Duodenal mucosa (tissue), 2 donors: ENCODE results near the gene MAP1LC3B.
A peak's percentile ranks its signal among the peaks of the same experiment; 100 is the strongest.
"Not testable (repeated sequence)": the region's sequence is repeated elsewhere in the genome, so short reads cannot be mapped to it uniquely, and the experiment has no call there.

ENCODE experiments used
- H3K27ac ChIP-seq: one replicate; pipeline ENCODE4 v1.7.0; 2013; ENCODE audit warnings: low read depth, low read length
- H3K27me3 ChIP-seq, 2 donors: one replicate each; pipeline ENCODE4 v1.7.0; 2013; ENCODE audit warnings: low read length in 2 of 2, control low read depth in 1 of 2; ENCODE audit not compliant: insufficient read depth in 2 of 2, control insufficient read depth in 1 of 2
- H3K36me3 ChIP-seq, 2 donors: one replicate each; pipeline ENCODE4 v1.7.0; 2013; ENCODE audit warnings: low read length in 2 of 2, control low read depth in 1 of 2; ENCODE audit not compliant: insufficient read depth in 2 of 2, control insufficient read depth in 1 of 2
- H3K4me1 ChIP-seq, 2 donors: one replicate each; pipeline ENCODE4 v1.7.0; 2013; ENCODE audit warnings: low read length in 2 of 2, control low read depth in 1 of 2; ENCODE audit not compliant: insufficient read depth in 2 of 2, control insufficient read depth in 1 of 2
- H3K4me3 ChIP-seq, 2 donors: one replicate each; pipeline ENCODE4 v1.7.0; 2013; ENCODE audit warnings: low read length in 2 of 2, low read depth in 1 of 2
- H3K9ac ChIP-seq, 2 donors: one replicate each; pipeline ENCODE4 v1.7.0; 2013; ENCODE audit warnings: low read length in 2 of 2, low read depth in 1 of 2
- H3K9me3 ChIP-seq, 2 donors: one replicate each; pipeline ENCODE4 v1.7.0; 2013; ENCODE audit warnings: low read length in 2 of 2, control low read depth in 1 of 2; ENCODE audit not compliant: control insufficient read depth in 1 of 2

The MAP1LC3B gene

GRCh38 chr16:87380403-87380802, 11.7 kb upstream of the MAP1LC3B start:
- H3K27ac ChIP-seq: no peak overlapping the region
- peaks cover 31 to 32% of the 10 kb centered on the region in 2 donors for H3K4me1 ChIP-seq

GRCh38 chr16:87380881-87381280, 11.3 kb upstream of the MAP1LC3B start:
- H3K27ac ChIP-seq: peak overlapping the region; percentile 39
- peak overlapping the region; percentile 49 to 70 for H3K9ac ChIP-seq

More at GRCh38 chr16:87380403-87380802, 11.7 kb upstream of the MAP1LC3B start:
- Histone ChIP-seq H3K4me3 (peak overlapping the region; percentile 71 to 86), H3K36me3 (peaks cover 0 to 5% of the 10 kb centered on the region in 2 donors), H3K9ac (peak overlapping the region; percentile 49 to 70), H3K27me3 (no peaks in the 10 kb centered on the region), H3K9me3 (no peaks in the 10 kb centered on the region)

GRCh38 chr16:87382023-87382785, 9.9 kb upstream of the MAP1LC3B start:
- no peaks in the 10 kb centered on the region for H3K36me3 ChIP-seq
- H3K27me3 ChIP-seq: no peaks in the 10 kb centered on the region
- H3K9me3 ChIP-seq: no peaks in the 10 kb centered on the region
- H3K4me1 ChIP-seq: peaks cover 30 to 38% of the 10 kb centered on the region in 2 donors
- peak overlapping the region; percentile 71 to 86 for H3K4me3 ChIP-seq
- peak overlapping the region; percentile 75 to 80 for H3K9ac ChIP-seq
- H3K27ac ChIP-seq: peak overlapping the region; percentile 88

More at GRCh38 chr16:87380881-87381280, 11.3 kb upstream of the MAP1LC3B start:
- H3K27me3 ChIP-seq: no peaks in the 10 kb centered on the region
- H3K4me3 ChIP-seq: peak overlapping the region; percentile 71 to 86
- peaks cover 27 to 32% of the 10 kb centered on the region in 2 donors for H3K4me1 ChIP-seq
- no peaks in the 10 kb centered on the region for H3K9me3 ChIP-seq
- peaks cover 0 to 5% of the 10 kb centered on the region in 2 donors for H3K36me3 ChIP-seq

GRCh38 chr16:87383505-87384161, 8.5 kb upstream of the MAP1LC3B start, which contains the start of gene FBXO31:
TSS of gene FBXO31 (minus strand) at chr16:87383776. CDS start at chr16:87383744, 32 bp downstream.
- Histone ChIP-seq H3K4me1 (peaks cover 40 to 48% of the 10 kb centered on the region in 2 donors), H3K27ac (peak within 1 kb of the TSS; percentile 88), H3K9me3 (no peaks in the 10 kb centered on the region), H3K27me3 (no peaks in the 10 kb centered on the region), H3K36me3 (no peaks in the 10 kb centered on the region), H3K9ac (peak within 1 kb of the TSS; percentile 75 to 80), H3K4me3 (peak within 1 kb of the TSS; percentile 71 to 86)

- Histone ChIP-seq H3K9ac (peak overlapping the region; percentile 71 to 75), H3K4me3 (peak overlapping the region; percentile 71 to 86), H3K27ac (peak overlapping the region; percentile 88), H3K36me3 (no peaks in the 10 kb centered on the region), H3K4me1 (peaks cover 43 to 48% of the 10 kb centered on the region in 2 donors), H3K27me3 (no peaks in the 10 kb centered on the region), H3K9me3 (no peaks in the 10 kb centered on the region)
These were observed 7.8 kb upstream of the MAP1LC3B start for GRCh38 chr16:87384162-87384874.

GRCh38 chr16:87384875-87385167, 7.3 kb upstream of the MAP1LC3B start:
- Histone ChIP-seq H3K4me1 (peaks cover 40 to 48% of the 10 kb centered on the region in 2 donors), H3K9ac (peak overlapping the region; percentile 71 to 75)

GRCh38 chr16:87387942-87388817, 4.0 kb upstream of the MAP1LC3B start:
- Histone ChIP-seq H3K27ac (peak overlapping the region; percentile 87), H3K4me3 (peak overlapping the region; percentile 37 to 42), H3K9me3 (no peaks in the 10 kb centered on the region), H3K4me1 (peaks cover 19 to 31% of the 10 kb centered on the region in 2 donors), H3K27me3 (no peaks in the 10 kb centered on the region), H3K9ac (peak overlapping the region; percentile 67 to 79), H3K36me3 (no peaks in the 10 kb centered on the region)

More at GRCh38 chr16:87384875-87385167, 7.3 kb upstream of the MAP1LC3B start:
- not testable (repeated sequence) for H3K27ac ChIP-seq, H3K36me3 ChIP-seq, H3K9me3 ChIP-seq, H3K27me3 ChIP-seq
- peak overlapping the region in 1 of 2 donors; percentile 86 for H3K4me3 ChIP-seq

GRCh38 chr16:87388818-87389134, 3.4 kb upstream of the MAP1LC3B start:
- Histone ChIP-seq H3K4me1 (peaks cover 22 to 37% of the 10 kb centered on the region in 2 donors), H3K36me3 (no peaks in the 10 kb centered on the region), H3K9ac (peak overlapping the region; percentile 16 to 41), H3K27me3 (no peaks in the 10 kb centered on the region), H3K27ac (peak overlapping the region; percentile 87), H3K4me3 (peak overlapping the region in 1 of 2 donors; percentile 2), H3K9me3 (no peaks in the 10 kb centered on the region)

- Histone ChIP-seq H3K4me3 (no peak overlapping the region), H3K36me3 (no peaks in the 10 kb centered on the region), H3K27ac (peak overlapping the region; percentile 28), H3K4me1 (peaks cover 27 to 41% of the 10 kb centered on the region in 2 donors), H3K27me3 (no peaks in the 10 kb centered on the region), H3K9me3 (no peaks in the 10 kb centered on the region), H3K9ac (peak overlapping the region in 1 of 2 donors; percentile 16)
These were observed 2.9 kb upstream of the MAP1LC3B start for GRCh38 chr16:87389245-87389644.
